OCI-LY7 (cell line): ENCODE measurements around the gene AMPD3. TPM values are rescaled to one million over a fixed set of nuclear protein-coding genes. Genes with fewer than 3 reads are reported as not detected.

ENCODE experiments used
- BruUV-seq: library from RNA; stranded (reverse); fragments of 400-500 nt; replicated peaks from 2 replicates; lab custom pipeline; 2021; lab: Mats Ljungman, UMichigan
- CTCF ChIA-PET: fragments of 300-600 bp; sonication (Branson Sonifier 250); formaldehyde crosslinking; loops from one replicate; lab custom pipeline; 2022; ENCODE audit warnings: antibody characterized with exemption; ENCODE audit not compliant: unreplicated experiment; lab: Charles Lee
- POLR2A ChIA-PET: fragments of 300-600 bp; sonication (Branson Sonifier 250); formaldehyde crosslinking; loops from one replicate; lab custom pipeline; 2022; ENCODE audit warnings: antibody characterized with exemption; lab: Charles Lee
- DNase-seq: peaks from one replicate; pipeline ENCODE4 v3.0.0-alpha.2; 2015; ENCODE audit warnings: low spot score
- H2AFZ ChIP-seq: fragments of 200-600 bp; sonication (generic), shearing (Covaris generic); 2 replicates; pipeline ENCODE4 v1.6.1; 2014; ENCODE audit warnings: mild to moderate bottlenecking, antibody characterized with exemption, low read length, moderate library complexity
- H3K27ac ChIP-seq: fragments of 200-600 bp; sonication (generic); 2 replicates; pipeline ENCODE4 v1.5.1; 2014; ENCODE audit warnings: mixed run types, low read depth, mild to moderate bottlenecking, moderate library complexity, low read length, inconsistent platforms; ENCODE audit not compliant: poor library complexity, severe bottlenecking
- H3K36me3 ChIP-seq: fragments of 200-600 bp; sonication (generic); 2 replicates; pipeline ENCODE4 v1.6.1; 2014; ENCODE audit warnings: mild to moderate bottlenecking, antibody characterized with exemption, low read length, moderate library complexity, mixed read lengths; ENCODE audit not compliant: insufficient read depth
- H3K4me1 ChIP-seq: fragments of 200-600 bp; sonication (generic); 2 replicates; pipeline ENCODE4 v1.5.1; 2014; ENCODE audit warnings: mild to moderate bottlenecking, low read length; ENCODE audit not compliant: insufficient read depth, poor library complexity, severe bottlenecking
- H3K4me2 ChIP-seq: fragments of 200-600 bp; sonication (generic); 2 replicates; pipeline ENCODE4 v1.6.1; 2014; ENCODE audit warnings: mild to moderate bottlenecking, low read length
- H3K4me3 ChIP-seq: fragments of 200-600 bp; sonication (generic); 2 replicates; pipeline ENCODE4 v1.5.1; 2014; ENCODE audit warnings: mild to moderate bottlenecking, low read depth, low read length; ENCODE audit not compliant: poor library complexity, severe bottlenecking
- H3K79me2 ChIP-seq: fragments of 200-600 bp; sonication (generic); 2 replicates; pipeline ENCODE4 v1.6.1; 2016; ENCODE audit warnings: low read depth, mild to moderate bottlenecking, low read length, moderate library complexity, mixed read lengths; ENCODE audit not compliant: insufficient read depth
- H3K9me2 ChIP-seq: fragments of 200-600 bp; sonication (generic); 2 replicates; pipeline ENCODE4 v1.6.1; 2016; ENCODE audit warnings: mild to moderate bottlenecking, low read length, mixed read lengths; ENCODE audit not compliant: insufficient read depth
- H3K9me3 ChIP-seq: fragments of 200-600 bp; sonication (generic); 2 replicates; pipeline ENCODE4 v1.6.1; 2014; ENCODE audit warnings: mild to moderate bottlenecking, mixed run types, low read length, mixed read lengths
- H4K20me1 ChIP-seq: fragments of 200-600 bp; sonication (generic); 2 replicates; pipeline ENCODE4 v1.6.1; 2014; ENCODE audit warnings: mild to moderate bottlenecking, antibody characterized with exemption, low read length, moderate library complexity, mixed read lengths; ENCODE audit not compliant: insufficient read depth
- CTCF ChIP-seq: fragments of 200-600 bp; sonication (generic); conservative IDR thresholded peaks from 2 replicates; pipeline ENCODE4 v1.5.1; 2014; ENCODE audit warnings: mild to moderate bottlenecking, antibody characterized with exemption, low read length, moderate library complexity, mixed read lengths
- EZH2phosphoT487 ChIP-seq: fragments of 200-600 bp; sonication (generic); IDR thresholded peaks from 2 replicates; pipeline ENCODE4 v1.6.1; 2018; ENCODE audit warnings: low read depth, borderline replicate concordance, mild to moderate bottlenecking, mixed run types, antibody characterized with exemption, low read length, moderate library complexity, mixed read lengths
- intact Hi-C: fragments of 100-400 bp; cut with micrococcal nuclease; formaldehyde crosslinking; loops from one replicate; pipeline ENCODE4 v1.10.0; 2022; ENCODE audit not compliant: unreplicated experiment
- total RNA-seq, 2 experiments: library from RNA; depleted of rRNA in 1 of 2; stranded (reverse); fragments of >200 nt in 1 of 2; shearing (Covaris generic) in 1 of 2; gene quantifications; 2 replicates each; pipeline ENCODE4 v1.2.3, GENCODE V29; 2014 to 2022

AMPD3 gene
- total RNA-seq, 2 experiments from 2014 or later: 13.5 to 25.6 TPM

GRCh38 chr11:10522276-10522675 is 67.2 kb downstream of the AMPD3 start:
- no peak for DNase-seq
- TF ChIP-seq EZH2phosphoT487 (no peak), CTCF (no peak)
- H3K79me2 ChIP-seq: no peaks in the 10 kb centered on the region
- no peak overlapping the region for H3K27ac ChIP-seq
- no peak overlapping the region for H3K4me3 ChIP-seq
- intact Hi-C loops: no loop called here
- H3K4me2 ChIP-seq: no peak overlapping the region
- H3K36me3 ChIP-seq: peaks cover 26% of the 10 kb centered on the region
- ChIA-PET POLR2A (no interaction called here), CTCF (no interaction called here)
- H4K20me1 ChIP-seq: no peaks in the 10 kb centered on the region
- no peaks in the 10 kb centered on the region for H3K9me2 ChIP-seq
- H3K4me1 ChIP-seq: no peaks in the 10 kb centered on the region
- no peaks in the 10 kb centered on the region for H3K9me3 ChIP-seq
- no peak overlapping the region for H2AFZ ChIP-seq
- BruUV-seq: no TSS peak

GRCh38 chr11:10522921-10523320 is 67.9 kb downstream of the AMPD3 start:
- no peak overlapping the region for H3K4me3 ChIP-seq
- ChIA-PET CTCF (no interaction called here), POLR2A (no interaction called here)
- H3K27ac ChIP-seq: no peak overlapping the region
- TF ChIP-seq CTCF: no peak
- no peak for TF ChIP-seq EZH2phosphoT487
- no peaks in the 10 kb centered on the region for H4K20me1 ChIP-seq
- H3K4me1 ChIP-seq: no peaks in the 10 kb centered on the region
- H3K4me2 ChIP-seq: no peak overlapping the region
- H3K9me2 ChIP-seq: no peaks in the 10 kb centered on the region
- H2AFZ ChIP-seq: no peak overlapping the region
- H3K36me3 ChIP-seq: peaks cover 26% of the 10 kb centered on the region
- no TSS peak for BruUV-seq
- intact Hi-C loops: no loop called here
- H3K9me3 ChIP-seq: no peaks in the 10 kb centered on the region
- no peaks in the 10 kb centered on the region for H3K79me2 ChIP-seq
- DNase-seq: no peak

- Histone ChIP-seq H4K20me1 (no peaks in the 10 kb centered on the region), H3K9me2 (no peaks in the 10 kb centered on the region), H3K9me3 (no peaks in the 10 kb centered on the region), H3K36me3 (peaks cover 30% of the 10 kb centered on the region), H2AFZ (no peak overlapping the region), H3K4me3 (no peak overlapping the region), H3K4me2 (no peak overlapping the region), H3K27ac (no peak overlapping the region), H3K79me2 (no peaks in the 10 kb centered on the region), H3K4me1 (no peaks in the 10 kb centered on the region)
- TF ChIP-seq CTCF (no peak), EZH2phosphoT487 (no peak)
- ChIA-PET POLR2A (no interaction called here), CTCF (no interaction called here)
- no peak for DNase-seq
- BruUV-seq: no TSS peak
- intact Hi-C loops: no loop called here
These were observed 69.4 kb downstream of the AMPD3 start for GRCh38 chr11:10524471-10524870.
